ENCODE data around the gene UQCRH. TPM values are rescaled to one million over a fixed set of nuclear protein-coding genes. Genes with fewer than 3 reads are reported as not detected.
A peak's percentile ranks its signal among the peaks of the same experiment; 100 is the strongest.

Gene UQCRH
- total RNA-seq, 1 experiment from 2014 or later, result 663 TPM

DNA sequence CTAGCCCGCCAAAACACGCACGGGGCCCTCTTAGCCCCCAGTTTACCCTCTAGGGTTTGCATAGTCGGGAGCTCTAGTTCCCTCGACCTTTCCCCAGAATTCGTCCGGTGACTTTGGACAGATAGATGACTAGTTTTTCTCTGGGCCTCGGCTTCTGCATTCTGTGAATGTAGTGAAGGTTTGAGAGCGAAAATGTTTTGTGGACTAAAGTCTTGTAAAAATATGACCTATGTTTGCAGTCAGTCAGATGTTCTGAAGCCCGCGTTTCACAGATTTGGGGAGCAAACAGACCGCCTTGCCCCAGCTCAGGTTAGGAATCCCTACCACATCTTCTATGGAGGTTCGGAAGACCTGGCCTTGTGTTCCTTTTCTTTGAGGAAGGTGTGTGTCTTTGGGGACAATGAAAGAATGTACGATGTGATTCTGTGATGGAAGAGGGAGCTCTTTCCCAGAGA is 401 bp downstream of the UQCRH start:
- ATAC-seq, result no peak
- POLR2A ChIA-PET, result interaction anchor here (2.1 to 2.5 kb wide), 2 partner anchors 36 to 57 kb away, joined by 8 to 13 read pairs; partner anchors contain the start of genes NSUN4 and RAD54L
- TF ChIP-seq ARID4B (CRISPR knock-in tag; IDR thresholded peaks at IDR 0.05; ENCODE audit: borderline replicate concordance), result no peak
- TF ChIP-seq ZNF121 (CRISPR knock-in tag; IDR thresholded peaks at IDR 0.05), result no peak
- 0 out of 2 replicates have a peak, but pooled peaks have one; percentile 2 for TF ChIP-seq USF1 (CRISPR knock-in tag; IDR thresholded peaks at IDR 0.05)
- peak; percentile 36; the same call in 1 of the 2 replicates for TF ChIP-seq MYBL2 (CRISPR knock-in tag; IDR thresholded peaks at IDR 0.05)
- H3K27ac Mint-ChIP-seq, result peak overlapping the region; percentile 98
- CTCF ChIA-PET, result interaction anchor here (1.2 to 2.3 kb wide), 3 partner anchors 29 to 103 kb away, joined by 6 to 9 read pairs (median 6); partner anchors contain the start of gene RAD54L
- peaks cover 59% of the 10 kb centered on the region for H3K4me1 Mint-ChIP-seq
- no peak for DNase-seq (ENCODE audit: low spot score)
- peaks cover 27% of the 10 kb centered on the region for H3K36me3 Mint-ChIP-seq
- H3K4me3 Mint-ChIP-seq, result peak overlapping the region; percentile 100
- H3K9me3 Mint-ChIP-seq, result no peaks in the 10 kb centered on the region
- H3K27me3 Mint-ChIP-seq (ENCODE audit: low read depth), result no peaks in the 10 kb centered on the region

- H3K36me3 Mint-ChIP-seq, result peaks cover 43% of the 10 kb centered on the region
- ChIA-PET CTCF (no interaction called here), POLR2A (no interaction called here)
- no peaks in the 10 kb centered on the region for H3K27me3 Mint-ChIP-seq (ENCODE audit: low read depth)
- ATAC-seq (no peak), DNase-seq (ENCODE audit: low spot score) (no peak)
- TF ChIP-seq NR2C2 (CRISPR knock-in tag; IDR thresholded peaks at IDR 0.05), result no peak
- no peak for TF ChIP-seq ZNF671 (CRISPR knock-in tag; IDR thresholded peaks at IDR 0.05)
- TF ChIP-seq CREM (CRISPR knock-in tag; IDR thresholded peaks at IDR 0.05), result no peak
- no peak for TF ChIP-seq ZNF317 (CRISPR knock-in tag; IDR thresholded peaks at IDR 0.05; ENCODE audit: borderline replicate concordance, low read depth)
- no peak for TF ChIP-seq CBFB (CRISPR knock-in tag; IDR thresholded peaks at IDR 0.05; ENCODE audit: low read depth)
- TF ChIP-seq HMGA2 (CRISPR knock-in tag; IDR thresholded peaks at IDR 0.05), result no peak
- TF ChIP-seq E2F5 (CRISPR knock-in tag; IDR thresholded peaks at IDR 0.05), result no peak
- no peak for TF ChIP-seq ARID4B (CRISPR knock-in tag; IDR thresholded peaks at IDR 0.05; ENCODE audit: borderline replicate concordance)
- TF ChIP-seq OVOL2 (CRISPR knock-in tag; IDR thresholded peaks at IDR 0.05; ENCODE audit: borderline replicate concordance), result no peak
- no peak for TF ChIP-seq ZNF423 (CRISPR knock-in tag; IDR thresholded peaks at IDR 0.05)
- TF ChIP-seq ZNF396 (CRISPR knock-in tag; IDR thresholded peaks at IDR 0.05; ENCODE audit: borderline replicate concordance), result no peak
- TF ChIP-seq NR1H2 (CRISPR knock-in tag; IDR thresholded peaks at IDR 0.05), result no peak
- no peak for TF ChIP-seq SP1 (CRISPR knock-in tag; conservative IDR thresholded peaks at IDR 0.05)
- TF ChIP-seq NFE2L1 (CRISPR knock-in tag; IDR thresholded peaks at IDR 0.05), result no peak
- no peak for TF ChIP-seq NR3C1 (CRISPR knock-in tag; conservative IDR thresholded peaks at IDR 0.05; ENCODE audit: low read depth)
- TF ChIP-seq FOXJ3 (CRISPR knock-in tag; IDR thresholded peaks at IDR 0.05; ENCODE audit: borderline replicate concordance), result no peak
- TF ChIP-seq AFF4 (CRISPR knock-in tag; IDR thresholded peaks at IDR 0.05; ENCODE audit: borderline replicate concordance), result no peak
- TF ChIP-seq CREB1 (CRISPR knock-in tag; IDR thresholded peaks at IDR 0.05), result no peak
- H3K4me3 Mint-ChIP-seq, result peak overlapping the region; percentile 60
- H3K27ac Mint-ChIP-seq, result peak overlapping the region; percentile 87
- H3K9me3 Mint-ChIP-seq, result no peaks in the 10 kb centered on the region
- H3K4me1 Mint-ChIP-seq, result peaks cover 49% of the 10 kb centered on the region
Measured at GRCh38 chr1:46306159-46306530, 2.6 kb downstream of the UQCRH start.
